ENCODE measurements around the gene SLC39A7. TPM values are rescaled to one million over a fixed set of nuclear protein-coding genes. Genes with fewer than 3 reads are reported as not detected.
A peak's percentile ranks its signal among the peaks of the same experiment; 100 is the strongest.

The SLC39A7 gene
- total RNA-seq, 4 donors from 2014 or later = 45.4 to 61.3 (median 58.1) TPM

- Histone ChIP-seq H3K4me3 (no peak overlapping the region), H3K27ac (no peak overlapping the region), H3K27me3 (no peaks in the 10 kb centered on the region), H3K9me3 (no peaks in the 10 kb centered on the region), H3K4me1 (peaks cover 0 to 9% (median 3%) of the 10 kb centered on the region in 4 donors), H3K36me3 (no peaks in the 10 kb centered on the region)
- 25 to 35% methylated on average over 1 of the region's 1 CpG for WGBS, 2 donors
- TF ChIP-seq POLR2A (IDR thresholded peaks at IDR 0.05) = no peak
- no peak for DNase-seq (ENCODE audit: low spot score in 2 of 2)
Measured at GRCh38 chr6:33243476-33243875, 42.8 kb downstream of the SLC39A7 start.

DNA sequence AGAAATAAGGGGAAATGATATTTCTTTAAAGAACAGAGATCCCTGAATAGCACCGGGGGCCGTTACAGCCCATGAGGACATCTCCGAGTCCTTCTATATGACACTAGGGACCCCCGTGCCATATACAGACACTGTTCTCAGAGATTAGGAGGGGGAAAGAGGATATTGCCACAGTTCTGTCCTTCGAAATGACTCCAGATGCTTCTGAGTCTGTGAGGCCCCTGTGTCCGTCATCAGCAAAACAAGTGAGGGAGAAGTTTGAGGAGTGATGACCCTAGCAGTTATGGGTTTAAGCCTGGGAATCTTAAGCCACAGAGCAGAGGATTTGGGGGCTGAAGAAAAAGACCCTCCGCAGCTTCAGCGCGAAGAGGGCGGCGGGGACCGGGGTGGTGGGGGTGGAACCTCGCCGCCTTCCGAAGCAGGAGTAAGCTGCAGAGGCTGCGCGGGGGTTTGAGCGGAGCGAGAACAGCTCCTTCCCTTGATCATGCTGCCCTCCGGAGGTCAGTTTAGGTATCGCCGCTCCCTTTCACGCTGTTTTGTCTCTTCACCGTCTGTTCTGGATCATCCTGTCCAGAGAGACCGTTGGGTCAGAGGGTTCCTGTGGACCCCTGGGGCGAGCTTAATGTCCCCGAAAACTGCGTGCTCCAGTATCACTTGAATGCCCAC is 47.4 kb downstream of the SLC39A7 start:
- peaks cover 0 to 11% (median 0%) of the 10 kb centered on the region in 3 donors for H3K36me3 ChIP-seq
- TF ChIP-seq CTCF (IDR thresholded peaks at IDR 0.05) = peak; percentile 95 to 98 (median 97)
- no peak for TF ChIP-seq POLR2A (IDR thresholded peaks at IDR 0.05)
- no peaks in the 10 kb centered on the region for H3K9me3 ChIP-seq
- H3K27me3 ChIP-seq = no peaks in the 10 kb centered on the region
- peaks cover 0 to 29% (median 17%) of the 10 kb centered on the region in 4 donors for H3K4me1 ChIP-seq
- peak overlapping the region; percentile 42 to 68 (median 46) for H3K4me3 ChIP-seq
- DNase-seq (ENCODE audit: low spot score in 2 of 2) = peak; percentile 90 to 98
- WGBS, 2 donors = 4 to 5% methylated on average over 28 of the region's 28 CpGs
- peak overlapping the region; percentile 88 to 98 (median 93) for H3K27ac ChIP-seq

DNA sequence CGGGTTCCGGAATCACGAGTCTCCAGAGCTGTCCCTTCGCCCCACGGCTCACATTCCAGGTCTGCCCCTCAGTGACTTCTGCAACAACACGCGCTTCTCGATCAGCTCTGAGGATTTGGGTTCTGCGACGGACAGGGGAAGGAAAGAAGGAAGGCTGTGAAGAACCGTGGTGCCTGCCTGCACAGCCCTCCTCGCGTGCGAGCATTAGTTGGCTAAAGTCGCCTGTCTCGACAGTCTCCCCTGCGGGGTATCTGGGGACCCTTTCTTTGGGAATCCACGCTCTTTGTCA is 47.9 kb downstream of the SLC39A7 start:
- 0 to 2% methylated on average over 18 of the region's 18 CpGs for WGBS, 2 donors
- peaks cover 0 to 29% (median 17%) of the 10 kb centered on the region in 4 donors for H3K4me1 ChIP-seq
- peaks cover 0 to 11% (median 0%) of the 10 kb centered on the region in 3 donors for H3K36me3 ChIP-seq
- H3K4me3 ChIP-seq = peak overlapping the region; percentile 42 to 68 (median 46)
- no peaks in the 10 kb centered on the region for H3K9me3 ChIP-seq
- peak overlapping the region; percentile 88 to 98 (median 93) for H3K27ac ChIP-seq
- peak in 2 of 5 experiments; percentile 25 to 29 for TF ChIP-seq CTCF (IDR thresholded peaks at IDR 0.05)
- TF ChIP-seq POLR2A (IDR thresholded peaks at IDR 0.05) = no peak
- TF ChIP-seq EP300 (IDR thresholded peaks at IDR 0.05) = no peak
- no peak for DNase-seq (ENCODE audit: low spot score in 2 of 2)
- no peaks in the 10 kb centered on the region for H3K27me3 ChIP-seq

- peak; percentile 55 to 90 for TF ChIP-seq EP300 (IDR thresholded peaks at IDR 0.05)
- TF ChIP-seq CTCF (IDR thresholded peaks at IDR 0.05) = peak; percentile 16 to 45 (median 25)
- peak; percentile 62 to 74 for TF ChIP-seq POLR2A (IDR thresholded peaks at IDR 0.05)
- H3K36me3 ChIP-seq = peaks cover 0 to 11% (median 0%) of the 10 kb centered on the region in 3 donors
- no peaks in the 10 kb centered on the region for H3K9me3 ChIP-seq
- no peaks in the 10 kb centered on the region for H3K27me3 ChIP-seq
- peak overlapping the region; percentile 42 to 68 (median 46) for H3K4me3 ChIP-seq
- 1% methylated on average over 48 to 58 of the region's 58 CpGs for WGBS, 2 donors
- peak; percentile 94 to 96 for DNase-seq (ENCODE audit: low spot score in 2 of 2)
- H3K27ac ChIP-seq = peak overlapping the region; percentile 88 to 98 (median 93)
- peaks cover 0 to 29% (median 17%) of the 10 kb centered on the region in 4 donors for H3K4me1 ChIP-seq
Measured at GRCh38 chr6:33248932-33249731, 48.5 kb downstream of the SLC39A7 start.

DNA sequence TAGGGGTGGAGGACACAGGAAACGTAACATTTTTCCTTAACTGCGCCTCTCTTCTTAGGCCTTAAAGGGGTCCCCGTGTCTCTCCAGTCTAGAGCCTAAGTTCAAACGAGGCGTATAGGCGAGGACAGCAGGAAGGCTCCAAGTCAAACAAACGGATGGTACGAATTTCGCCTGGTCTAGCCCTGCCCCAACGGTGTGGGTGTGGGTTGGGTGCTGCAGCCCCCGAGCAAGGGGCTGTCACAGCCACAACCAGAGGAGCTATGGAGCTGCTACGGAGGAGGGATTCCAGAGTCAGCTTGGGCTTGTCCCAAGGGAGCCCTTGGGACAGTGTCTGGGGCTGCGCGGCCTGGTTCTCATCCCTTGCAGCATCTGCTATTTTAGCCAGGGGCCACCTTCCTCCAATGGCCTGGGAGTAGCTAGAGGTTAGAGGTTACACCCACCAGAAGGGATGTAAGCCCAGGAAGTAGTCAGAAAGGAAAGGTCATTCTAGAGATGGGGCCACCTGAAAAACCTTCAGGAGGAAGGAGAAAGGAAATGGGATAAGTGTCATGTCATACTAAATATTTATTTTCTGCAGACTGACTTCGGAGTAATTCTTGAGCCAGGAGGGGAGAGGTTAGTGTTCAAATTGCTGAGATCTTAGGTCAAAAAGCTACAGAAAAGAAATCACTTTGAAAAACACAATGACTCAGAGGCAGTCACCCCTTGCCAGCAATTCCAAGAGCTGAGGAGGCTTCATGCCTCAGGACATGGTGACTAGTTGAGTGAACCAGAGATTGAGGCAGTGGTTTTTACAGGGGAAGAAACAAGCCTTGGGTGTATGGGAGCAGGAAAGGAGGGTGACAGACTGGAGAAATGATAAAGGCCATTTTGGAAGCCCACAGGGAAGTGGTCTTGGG is 49.3 kb downstream of the SLC39A7 start:
- Histone ChIP-seq H3K9me3 (no peaks in the 10 kb centered on the region), H3K36me3 (peaks cover 0 to 19% (median 0%) of the 10 kb centered on the region in 3 donors), H3K4me3 (peak overlapping the region; percentile 42 to 68 (median 46)), H3K27me3 (no peaks in the 10 kb centered on the region), H3K27ac (peak overlapping the region; percentile 78 to 98 (median 93)), H3K4me1 (peaks cover 0 to 29% (median 17%) of the 10 kb centered on the region in 4 donors)
- no peak for TF ChIP-seq POLR2A (IDR thresholded peaks at IDR 0.05)
- no peak for TF ChIP-seq CTCF (IDR thresholded peaks at IDR 0.05)
- TF ChIP-seq EP300 (IDR thresholded peaks at IDR 0.05) = no peak
- WGBS, 2 donors = 13 to 20% methylated on average over 15 of the region's 15 CpGs
- no peak for DNase-seq (ENCODE audit: low spot score in 2 of 2)
